ENCODE measurements around the gene SCT. TPM values are rescaled to one million over a fixed set of nuclear protein-coding genes. Genes with fewer than 3 reads are reported as not detected.

Gene SCT
- total RNA-seq, 1 donor from 2014 or later: not detected

GRCh38 chr11:609341-609811 lies 17.6 kb downstream of the SCT start:
- intact Hi-C loops (cut with DNase I): no loop called here
- TF ChIP-seq POLR2AphosphoS5 (IDR thresholded peaks at IDR 0.05; ENCODE audit: insufficient read depth in 1 of 2, low read depth in 1 of 2) (no peak), POLR2A (IDR thresholded peaks at IDR 0.05) (no peak)
- TF ChIP-seq, protein P1, sequence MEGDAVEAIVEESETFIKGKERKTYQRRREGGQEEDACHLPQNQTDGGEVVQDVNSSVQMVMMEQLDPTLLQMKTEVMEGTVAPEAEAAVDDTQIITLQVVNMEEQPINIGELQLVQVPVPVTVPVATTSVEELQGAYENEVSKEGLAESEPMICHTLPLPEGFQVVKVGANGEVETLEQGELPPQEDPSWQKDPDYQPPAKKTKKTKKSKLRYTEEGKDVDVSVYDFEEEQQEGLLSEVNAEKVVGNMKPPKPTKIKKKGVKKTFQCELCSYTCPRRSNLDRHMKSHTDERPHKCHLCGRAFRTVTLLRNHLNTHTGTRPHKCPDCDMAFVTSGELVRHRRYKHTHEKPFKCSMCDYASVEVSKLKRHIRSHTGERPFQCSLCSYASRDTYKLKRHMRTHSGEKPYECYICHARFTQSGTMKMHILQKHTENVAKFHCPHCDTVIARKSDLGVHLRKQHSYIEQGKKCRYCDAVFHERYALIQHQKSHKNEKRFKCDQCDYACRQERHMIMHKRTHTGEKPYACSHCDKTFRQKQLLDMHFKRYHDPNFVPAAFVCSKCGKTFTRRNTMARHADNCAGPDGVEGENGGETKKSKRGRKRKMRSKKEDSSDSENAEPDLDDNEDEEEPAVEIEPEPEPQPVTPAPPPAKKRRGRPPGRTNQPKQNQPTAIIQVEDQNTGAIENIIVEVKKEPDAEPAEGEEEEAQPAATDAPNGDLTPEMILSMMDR (IDR thresholded peaks at IDR 0.05): no peak
- no peak overlapping the region for H3K4me3 ChIP-seq
- no peak for DNase-seq (ENCODE audit: extremely low spot score in 2 of 2)
- no peaks in the 10 kb centered on the region for H3K9me3 ChIP-seq
- no peaks in the 10 kb centered on the region for H3K27me3 ChIP-seq
- peaks cover 17% of the 10 kb centered on the region for H3K4me1 ChIP-seq
- H3K36me3 ChIP-seq: peaks cover 0 to 87% of the 10 kb centered on the region in 2 donors
- H3K27ac ChIP-seq: no peak overlapping the region

- H3K36me3 ChIP-seq: peaks cover 0 to 92% of the 10 kb centered on the region in 2 donors
- H3K27me3 ChIP-seq: no peaks in the 10 kb centered on the region
- intact Hi-C loops (cut with DNase I): no loop called here
- peaks cover 11% of the 10 kb centered on the region for H3K4me1 ChIP-seq
- H3K27ac ChIP-seq: no peak overlapping the region
- H3K4me3 ChIP-seq: no peak overlapping the region
- TF ChIP-seq, protein P1 (IDR thresholded peaks at IDR 0.05): no peak
- no peak for TF ChIP-seq POLR2A (IDR thresholded peaks at IDR 0.05)
- no peak for TF ChIP-seq POLR2AphosphoS5 (IDR thresholded peaks at IDR 0.05; ENCODE audit: insufficient read depth in 1 of 2, low read depth in 1 of 2)
- no peak for DNase-seq (ENCODE audit: extremely low spot score in 2 of 2)
- no peaks in the 10 kb centered on the region for H3K9me3 ChIP-seq
Observed at GRCh38 chr11:608791-609251, 18.2 kb downstream of the SCT start.

DNA sequence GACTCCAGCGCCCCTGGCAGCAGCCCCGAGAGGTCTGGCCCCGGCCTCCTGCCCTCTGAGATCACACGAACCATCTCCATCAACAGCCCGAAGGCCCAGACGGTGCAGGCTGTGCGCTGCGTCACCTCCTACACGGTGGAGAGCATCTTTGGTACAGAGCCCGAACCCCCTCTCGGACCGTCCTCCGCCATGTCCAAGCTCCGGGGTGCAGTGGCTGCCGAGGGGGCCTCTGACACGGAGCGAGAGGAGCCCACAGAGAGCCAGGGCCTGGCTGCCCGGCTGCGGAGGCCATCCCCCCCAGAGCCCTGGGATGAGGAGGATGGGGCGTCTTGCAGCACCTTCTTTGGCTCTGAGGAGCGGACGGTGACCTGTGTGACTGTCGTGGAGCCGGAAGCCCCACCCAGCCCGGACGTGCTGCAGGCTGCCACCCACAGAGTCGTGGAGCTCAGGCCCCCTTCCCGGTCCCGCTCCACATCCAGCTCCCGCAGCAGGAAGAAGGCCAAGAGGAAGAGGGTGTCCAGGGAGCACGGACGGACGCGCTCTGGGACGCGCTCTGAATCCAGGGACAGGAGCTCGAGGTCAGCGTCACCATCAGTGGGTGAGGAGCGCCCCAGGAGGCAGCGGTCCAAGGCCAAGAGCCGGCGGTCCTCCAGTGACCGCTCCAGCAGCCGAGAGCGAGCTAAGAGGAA lies 18.9 kb downstream of the SCT start:
- DNase-seq (ENCODE audit: extremely low spot score in 2 of 2): no peak
- H3K9me3 ChIP-seq: no peaks in the 10 kb centered on the region
- peaks cover 0 to 96% of the 10 kb centered on the region in 2 donors for H3K36me3 ChIP-seq
- H3K4me3 ChIP-seq: no peak overlapping the region
- no peak overlapping the region for H3K27ac ChIP-seq
- no peaks in the 10 kb centered on the region for H3K27me3 ChIP-seq
- peak in 1 of 2 donors; percentile 6 for TF ChIP-seq POLR2AphosphoS5 (IDR thresholded peaks at IDR 0.05; ENCODE audit: insufficient read depth in 1 of 2, low read depth in 1 of 2)
- TF ChIP-seq, protein P1 (IDR thresholded peaks at IDR 0.05): no peak
- intact Hi-C loops (cut with DNase I): no loop called here
- H3K4me1 ChIP-seq: peaks cover 4% of the 10 kb centered on the region

DNA sequence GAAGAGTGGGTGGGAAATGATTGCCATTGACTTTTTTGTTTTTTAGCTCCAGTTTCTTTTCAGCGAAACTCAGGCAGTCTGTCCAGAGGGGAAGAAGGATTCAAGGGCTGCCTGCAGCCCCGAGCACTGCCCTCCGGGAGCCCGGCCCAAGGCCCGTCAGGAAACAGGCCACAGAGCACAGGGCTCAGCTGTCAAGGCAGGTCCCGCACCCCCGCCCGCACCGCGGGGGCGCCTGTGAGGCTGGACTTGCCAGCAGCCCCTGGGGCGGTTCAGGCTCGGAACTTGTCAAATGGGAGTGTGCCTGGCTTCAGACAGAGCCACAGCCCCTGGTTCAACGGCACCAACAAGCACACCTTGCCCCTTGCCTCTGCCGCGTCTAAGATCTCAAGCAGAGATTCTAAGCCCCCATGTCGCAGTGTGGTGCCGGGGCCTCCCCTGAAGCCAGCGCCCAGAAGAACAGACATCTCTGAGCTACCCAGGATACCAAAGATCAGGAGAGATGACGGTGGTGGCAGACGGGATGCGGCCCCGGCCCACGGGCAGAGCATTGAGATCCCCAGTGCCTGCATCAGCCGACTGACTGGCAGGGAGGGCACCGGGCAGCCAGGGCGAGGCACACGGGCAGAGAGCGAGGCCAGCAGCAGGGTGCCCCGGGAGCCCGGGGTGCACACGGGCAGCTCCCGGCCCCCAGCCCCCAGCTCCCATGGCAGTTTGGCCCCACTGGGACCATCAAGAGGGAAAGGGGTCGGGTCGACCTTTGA lies 19.8 kb downstream of the SCT start:
- intact Hi-C loops (cut with DNase I): no loop called here
- Histone ChIP-seq H3K9me3 (no peaks in the 10 kb centered on the region), H3K36me3 (peaks cover 0 to 97% of the 10 kb centered on the region in 2 donors), H3K4me3 (no peak overlapping the region), H3K4me1 (no peaks in the 10 kb centered on the region), H3K27me3 (no peaks in the 10 kb centered on the region), H3K27ac (peak overlapping the region; percentile 4)
- TF ChIP-seq POLR2AphosphoS5 (IDR thresholded peaks at IDR 0.05; ENCODE audit: insufficient read depth in 1 of 2, low read depth in 1 of 2) (no peak), POLR2A (IDR thresholded peaks at IDR 0.05) (no peak)
- TF ChIP-seq, protein P1 (IDR thresholded peaks at IDR 0.05): no peak
- DNase-seq (ENCODE audit: extremely low spot score in 2 of 2): no peak
